Suprapubic skin (tissue), 4 donors: ENCODE data around the gene RAB24. TPM values are rescaled to one million over a fixed set of nuclear protein-coding genes. Genes with fewer than 3 reads are reported as not detected.
"Not testable (repeated sequence)": the region's sequence is repeated elsewhere in the genome, so short reads cannot be mapped to it uniquely, and the experiment has no call there.

Experiments
- DNase-seq, 2 donors: peaks; one replicate each; pipeline ENCODE4 v3.0.0-alpha.2; 2019; ENCODE audit warnings: low spot score in 2 of 2
- H3K27ac ChIP-seq: fragments of 200-600 bp; sonication (generic); one replicate; pipeline ENCODE4 v1.5.1; 2019
- H3K27me3 ChIP-seq: fragments of 200-600 bp; sonication (generic); one replicate; pipeline ENCODE4 v1.5.1; 2019
- H3K36me3 ChIP-seq: fragments of 200-600 bp; sonication (generic); one replicate; pipeline ENCODE4 v1.5.1; 2019
- H3K4me1 ChIP-seq: fragments of 200-600 bp; sonication (generic); one replicate; pipeline ENCODE4 v1.5.1; 2019
- H3K4me3 ChIP-seq: fragments of 200-600 bp; sonication (generic); one replicate; pipeline ENCODE4 v1.5.1; 2019; ENCODE audit warnings: mild to moderate bottlenecking
- H3K9me3 ChIP-seq: fragments of 200-600 bp; sonication (generic); one replicate; pipeline ENCODE4 v1.5.1; 2019
- CTCF ChIP-seq, 2 donors: fragments of 200-600 bp in 1 of 2; fragments of 450-650 bp in 1 of 2; sonication (generic) in 1 of 2; IDR thresholded peaks; one replicate each; pipeline ENCODE4 v1.5.1; 2016 to 2019; ENCODE audit warnings: antibody characterized with exemption in 2 of 2, mild to moderate bottlenecking in 1 of 2, moderate library complexity in 1 of 2
- EP300 ChIP-seq: sonication (generic); formaldehyde crosslinking; IDR thresholded peaks from one replicate; pipeline ENCODE4 v1.6.1; 2017; ENCODE audit warnings: antibody characterized with exemption
- POLR2A ChIP-seq, 2 donors: fragments of 450-650 bp; IDR thresholded peaks; one replicate each; pipeline ENCODE4 v1.6.1; 2017; ENCODE audit warnings: antibody characterized with exemption in 2 of 2, mild to moderate bottlenecking in 2 of 2, moderate library complexity in 2 of 2
- POLR2AphosphoS5 ChIP-seq, 3 donors: sonication (generic); formaldehyde crosslinking; IDR thresholded peaks; one replicate each; pipeline ENCODE4 v1.6.1; 2017; ENCODE audit warnings: antibody characterized with exemption in 3 of 3
- WGBS: methylation state at CpG from one replicate; pipeline ENCODE4 v1.1.5; 2018; 5-methylcytosine and 5-hydroxymethylcytosine counted together
- total RNA-seq, 4 donors: library from RNA; depleted of rRNA; stranded (reverse); fragments of >200 nt; gene quantifications; one replicate each; pipeline ENCODE4 v1.1.0, GENCODE V29; 2016

RAB24 gene
- total RNA-seq, 4 donors from 2014 or later = 36.7 to 70.1 (median 43.3) TPM

DNA sequence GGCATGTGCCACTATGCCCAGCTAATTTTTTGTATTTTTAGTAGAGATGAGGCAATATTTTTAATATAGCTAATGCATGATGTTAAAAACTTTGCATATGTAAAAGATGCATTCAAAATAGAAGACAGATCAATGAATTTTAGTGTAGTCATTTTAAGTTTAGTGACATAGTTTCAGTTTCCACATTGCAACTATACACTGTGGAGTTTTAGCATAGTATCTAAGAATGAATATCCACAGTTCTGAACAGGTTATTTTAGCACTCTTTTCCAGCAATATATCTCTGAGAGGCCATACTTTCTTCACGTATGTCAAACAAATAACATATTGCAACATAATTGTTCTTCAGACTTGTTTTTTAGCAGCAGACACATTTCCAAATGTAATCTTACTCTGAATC, 39.3 kb downstream of the RAB24 start:
- no peak for DNase-seq
- Histone ChIP-seq H3K27me3 (no peaks in the 10 kb centered on the region), H3K4me1 (no peaks in the 10 kb centered on the region), H3K4me3 (no peak overlapping the region), H3K9me3 (no peaks in the 10 kb centered on the region), H3K27ac (no peak overlapping the region), H3K36me3 (peaks cover 77% of the 10 kb centered on the region)
- TF ChIP-seq POLR2A (IDR thresholded peaks at IDR 0.05) (no peak), EP300 (no peak), POLR2AphosphoS5 (IDR thresholded peaks at IDR 0.05) (no peak), CTCF (IDR thresholded peaks at IDR 0.05) (no peak)
- 0% methylated on average over 1 of the region's 1 CpG for WGBS

DNA sequence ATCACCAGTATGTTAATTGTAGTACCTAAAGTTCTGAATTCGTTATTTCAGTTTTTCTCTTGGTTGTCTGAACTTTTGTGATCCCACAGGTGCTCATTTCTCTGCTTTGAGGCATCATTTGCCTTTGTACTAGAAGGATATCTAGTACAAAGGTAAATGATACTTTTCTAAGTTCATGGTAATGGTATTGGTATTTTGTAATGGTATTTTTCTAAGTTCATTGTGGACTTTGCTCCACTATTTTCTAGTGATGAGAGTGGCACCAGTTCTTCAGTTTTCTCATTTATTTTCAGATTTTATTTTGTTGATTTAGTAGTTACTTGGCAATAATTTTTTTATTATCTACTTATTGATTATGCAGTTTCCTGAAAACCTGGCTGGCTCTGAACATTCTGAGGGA, 42.0 kb downstream of the RAB24 start:
- H3K27ac ChIP-seq = no peak overlapping the region
- H3K4me3 ChIP-seq = no peak overlapping the region
- TF ChIP-seq POLR2A (IDR thresholded peaks at IDR 0.05) (no peak), EP300 (no peak)
- H3K27me3 ChIP-seq = no peaks in the 10 kb centered on the region
- no peaks in the 10 kb centered on the region for H3K4me1 ChIP-seq
- 97% methylated on average over 1 of the region's 1 CpG for WGBS
- no peaks in the 10 kb centered on the region for H3K9me3 ChIP-seq
- no peak for DNase-seq
- H3K36me3 ChIP-seq = peaks cover 81% of the 10 kb centered on the region

DNA sequence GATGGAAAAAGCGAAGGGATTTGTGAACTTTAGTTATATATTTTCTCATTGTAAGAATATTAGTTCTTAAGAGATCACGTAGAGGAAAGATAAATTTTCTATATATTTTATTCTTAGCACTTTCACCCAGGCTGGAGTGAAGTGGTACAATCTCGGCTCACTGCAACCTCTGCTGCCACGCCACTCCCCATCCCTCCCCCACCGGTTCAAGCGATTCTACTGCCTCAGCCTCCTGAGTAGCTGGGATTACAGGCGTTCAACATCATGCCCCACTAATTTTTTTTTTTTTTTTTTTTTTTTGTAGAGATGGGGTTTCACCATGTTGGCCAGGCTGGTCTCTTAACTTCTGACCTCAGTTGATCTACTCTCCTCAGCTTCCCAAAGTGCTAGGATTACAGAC, 42.6 kb downstream of the RAB24 start:
- no peaks in the 10 kb centered on the region for H3K27me3 ChIP-seq
- H3K36me3 ChIP-seq = peaks cover 78% of the 10 kb centered on the region
- TF ChIP-seq POLR2A (IDR thresholded peaks at IDR 0.05) (no peak), POLR2AphosphoS5 (IDR thresholded peaks at IDR 0.05) (no peak), EP300 (no peak), CTCF (IDR thresholded peaks at IDR 0.05) (no peak)
- no peak overlapping the region for H3K27ac ChIP-seq
- no peaks in the 10 kb centered on the region for H3K9me3 ChIP-seq
- no peak overlapping the region for H3K4me3 ChIP-seq
- no peak for DNase-seq
- WGBS = 92% methylated on average over 7 of the region's 7 CpGs
- no peaks in the 10 kb centered on the region for H3K4me1 ChIP-seq

GRCh38 chr5:177258711-177259110, 44.8 kb downstream of the RAB24 start:
- peaks cover 88% of the 10 kb centered on the region for H3K36me3 ChIP-seq
- H3K9me3 ChIP-seq, H3K27ac ChIP-seq, DNase-seq, H3K4me3 ChIP-seq, H3K4me1 ChIP-seq, H3K27me3 ChIP-seq: not testable (repeated sequence)
- WGBS = 92% methylated on average over 7 of the region's 7 CpGs

GRCh38 chr5:177256296-177256695, 47.2 kb downstream of the RAB24 start:
- Histone ChIP-seq H3K9me3 (no peaks in the 10 kb centered on the region), H3K27me3 (no peaks in the 10 kb centered on the region), H3K27ac (no peak overlapping the region), H3K4me1 (no peaks in the 10 kb centered on the region), H3K36me3 (peaks cover 84% of the 10 kb centered on the region), H3K4me3 (no peak overlapping the region)
- no peak for TF ChIP-seq POLR2A (IDR thresholded peaks at IDR 0.05)
- no peak for TF ChIP-seq CTCF (IDR thresholded peaks at IDR 0.05)
- no peak for TF ChIP-seq EP300
- TF ChIP-seq POLR2AphosphoS5 (IDR thresholded peaks at IDR 0.05) = no peak
- WGBS = 47% methylated on average over 5 of the region's 5 CpGs
- DNase-seq = no peak

DNA sequence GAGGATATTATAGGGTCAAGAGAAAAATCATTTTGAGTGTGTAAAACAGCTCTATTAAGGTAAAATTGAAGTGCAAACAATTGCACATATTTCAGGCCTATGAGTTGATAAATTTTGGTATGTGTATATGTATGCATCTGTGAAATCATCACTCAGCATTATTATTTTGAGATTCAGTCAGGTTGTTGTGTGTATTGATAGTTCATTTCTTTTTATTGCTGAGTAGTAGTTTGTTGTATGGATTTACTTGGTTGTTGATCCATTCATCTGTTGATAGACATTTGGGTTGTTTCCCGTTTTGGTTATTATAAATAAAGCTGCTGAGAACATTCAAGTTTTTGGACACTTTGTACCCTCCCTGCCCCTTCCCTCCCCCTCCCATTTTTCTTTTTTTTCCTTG, 50.3 kb downstream of the RAB24 start:
- no peak for DNase-seq
- Histone ChIP-seq H3K4me3 (no peak overlapping the region), H3K27me3 (no peaks in the 10 kb centered on the region), H3K4me1 (no peaks in the 10 kb centered on the region), H3K9me3 (no peaks in the 10 kb centered on the region), H3K27ac (no peak overlapping the region), H3K36me3 (peaks cover 84% of the 10 kb centered on the region)
- TF ChIP-seq EP300 = no peak
- no peak for TF ChIP-seq POLR2AphosphoS5 (IDR thresholded peaks at IDR 0.05)
- TF ChIP-seq POLR2A (IDR thresholded peaks at IDR 0.05) = no peak
- no peak for TF ChIP-seq CTCF (IDR thresholded peaks at IDR 0.05)
- WGBS = 77% methylated on average over 1 of the region's 1 CpG

Other genes starting within 250 kb of the RAB24 start
- gene FGFR4, start 216.8 kb downstream of the RAB24 start, total RNA-seq = 10 to 100 TPM in 1 of 4 donors, 1 to 10 TPM in 3; 1.8 to 12.2 (median 5.4) TPM
- gene NSD1, start 169.9 kb downstream of the RAB24 start, total RNA-seq = 10 to 100 TPM; 36.0 to 67.9 (median 51.3) TPM
- 10 to 100 TPM; 54.2 to 90.1 (median 62.1) TPM for gene PRELID1, start 80 bp upstream of the RAB24 start, total RNA-seq
- 10 to 100 TPM in 3 of 4 donors, 1 to 10 TPM in 1; 8.7 to 30.3 (median 11.7) TPM for gene MXD3, start 8.2 kb upstream of the RAB24 start, total RNA-seq
- gene LMAN2, start 47.9 kb upstream of the RAB24 start, total RNA-seq = 100 to 1,000 TPM; 119 to 191 (median 160) TPM
- gene RGS14, start 54.2 kb upstream of the RAB24 start, total RNA-seq = 10 to 100 TPM; 38.5 to 85.9 (median 68.8) TPM
- under 1 TPM in 1 of 4 donors, not detected in 3; 0.29 TPM for gene SLC34A1, start 80.7 kb upstream of the RAB24 start, total RNA-seq
- gene PFN3, start 96.9 kb upstream of the RAB24 start, total RNA-seq = not detected
- gene F12, start 105.8 kb upstream of the RAB24 start, total RNA-seq = 10 to 100 TPM in 1 of 4 donors, 1 to 10 TPM in 3; 2.3 to 18.4 (median 7.1) TPM
- gene GRK6, start 123.0 kb upstream of the RAB24 start, total RNA-seq = 10 to 100 TPM; 29.1 to 62.2 (median 37.1) TPM
- 1 to 10 TPM; 5.7 to 9.8 (median 7.8) TPM for gene PRR7, start 143.1 kb upstream of the RAB24 start, total RNA-seq
- gene DBN1, start 169.9 kb upstream of the RAB24 start, total RNA-seq = 10 to 100 TPM; 13.1 to 43.4 (median 25.3) TPM
- 10 to 100 TPM; 28.7 to 41.3 (median 32.0) TPM for gene PDLIM7, start 193.9 kb upstream of the RAB24 start, total RNA-seq
- 1 to 10 TPM in 3 of 4 donors, under 1 TPM in 1; 0.89 to 7.3 (median 1.8) TPM for gene DOK3, start 206.1 kb upstream of the RAB24 start, total RNA-seq
- 100 to 1,000 TPM in 2 of 4 donors, 10 to 100 TPM in 2; 83.8 to 148 (median 103) TPM for gene DDX41, start 213.2 kb upstream of the RAB24 start, total RNA-seq